ENCODE data around the gene DHRS1.

GRCh38 chr14:24258548-24259265 lies 40.9 kb downstream of the DHRS1 start:
- TF ChIP-seq, protein P1, sequence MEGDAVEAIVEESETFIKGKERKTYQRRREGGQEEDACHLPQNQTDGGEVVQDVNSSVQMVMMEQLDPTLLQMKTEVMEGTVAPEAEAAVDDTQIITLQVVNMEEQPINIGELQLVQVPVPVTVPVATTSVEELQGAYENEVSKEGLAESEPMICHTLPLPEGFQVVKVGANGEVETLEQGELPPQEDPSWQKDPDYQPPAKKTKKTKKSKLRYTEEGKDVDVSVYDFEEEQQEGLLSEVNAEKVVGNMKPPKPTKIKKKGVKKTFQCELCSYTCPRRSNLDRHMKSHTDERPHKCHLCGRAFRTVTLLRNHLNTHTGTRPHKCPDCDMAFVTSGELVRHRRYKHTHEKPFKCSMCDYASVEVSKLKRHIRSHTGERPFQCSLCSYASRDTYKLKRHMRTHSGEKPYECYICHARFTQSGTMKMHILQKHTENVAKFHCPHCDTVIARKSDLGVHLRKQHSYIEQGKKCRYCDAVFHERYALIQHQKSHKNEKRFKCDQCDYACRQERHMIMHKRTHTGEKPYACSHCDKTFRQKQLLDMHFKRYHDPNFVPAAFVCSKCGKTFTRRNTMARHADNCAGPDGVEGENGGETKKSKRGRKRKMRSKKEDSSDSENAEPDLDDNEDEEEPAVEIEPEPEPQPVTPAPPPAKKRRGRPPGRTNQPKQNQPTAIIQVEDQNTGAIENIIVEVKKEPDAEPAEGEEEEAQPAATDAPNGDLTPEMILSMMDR (IDR thresholded peaks at IDR 0.05): no peak
- no peak for TF ChIP-seq CEBPB (IDR thresholded peaks at IDR 0.05)
- TF ChIP-seq POLR2A (IDR thresholded peaks at IDR 0.05; ENCODE audit: low read length): no peak
- TF ChIP-seq NR3C1 (IDR thresholded peaks at IDR 0.05): no peak
- TF ChIP-seq, protein P2, sequence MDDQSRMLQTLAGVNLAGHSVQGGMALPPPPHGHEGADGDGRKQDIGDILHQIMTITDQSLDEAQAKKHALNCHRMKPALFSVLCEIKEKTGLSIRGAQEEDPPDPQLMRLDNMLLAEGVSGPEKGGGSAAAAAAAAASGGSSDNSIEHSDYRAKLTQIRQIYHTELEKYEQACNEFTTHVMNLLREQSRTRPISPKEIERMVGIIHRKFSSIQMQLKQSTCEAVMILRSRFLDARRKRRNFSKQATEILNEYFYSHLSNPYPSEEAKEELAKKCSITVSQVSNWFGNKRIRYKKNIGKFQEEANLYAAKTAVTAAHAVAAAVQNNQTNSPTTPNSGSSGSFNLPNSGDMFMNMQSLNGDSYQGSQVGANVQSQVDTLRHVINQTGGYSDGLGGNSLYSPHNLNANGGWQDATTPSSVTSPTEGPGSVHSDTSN (IDR thresholded peaks at IDR 0.05): no peak
- TF ChIP-seq CHD2 (IDR thresholded peaks at IDR 0.05; ENCODE audit: low read length, partially characterized antibody): no peak
- no peak for TF ChIP-seq MYC (IDR thresholded peaks at IDR 0.05; ENCODE audit: borderline replicate concordance, low read length)
- TF ChIP-seq SMC3 (IDR thresholded peaks at IDR 0.05): no peak

Measured in A549 (cell line).